Muscle layer of duodenum (tissue), 2 donors: ENCODE results near the gene PTPRK.

Source experiments
- H3K27ac ChIP-seq: one replicate; pipeline ENCODE4 v1.7.0; 2013; ENCODE audit warnings: mild to moderate bottlenecking, low read length
- H3K27me3 ChIP-seq: one replicate; pipeline ENCODE4 v1.7.0; 2013; ENCODE audit warnings: low read depth, mild to moderate bottlenecking, control low read depth, low read length
- H3K36me3 ChIP-seq, 2 donors: one replicate each; pipeline ENCODE4 v1.7.0; 2013; ENCODE audit warnings: low read length in 2 of 2, control low read depth in 1 of 2, mild to moderate bottlenecking in 1 of 2; ENCODE audit not compliant: insufficient read depth in 2 of 2, control insufficient read depth in 1 of 2
- H3K4me1 ChIP-seq, 2 donors: one replicate each; pipeline ENCODE4 v1.7.0; 2013; ENCODE audit warnings: low read length in 2 of 2, mild to moderate bottlenecking in 2 of 2, control low read depth in 1 of 2, moderate library complexity in 1 of 2; ENCODE audit not compliant: insufficient read depth in 2 of 2, control insufficient read depth in 1 of 2
- H3K4me3 ChIP-seq, 2 donors: one replicate each; pipeline ENCODE4 v1.7.0; 2013; ENCODE audit warnings: low read length in 2 of 2, low read depth in 1 of 2, mild to moderate bottlenecking in 1 of 2
- H3K9me3 ChIP-seq, 2 donors: one replicate each; pipeline ENCODE4 v1.7.0; 2013; ENCODE audit warnings: low read length in 2 of 2, control low read depth in 1 of 2, mild to moderate bottlenecking in 1 of 2; ENCODE audit not compliant: control insufficient read depth in 1 of 2
- donor health status: healthy.

The PTPRK gene

DNA sequence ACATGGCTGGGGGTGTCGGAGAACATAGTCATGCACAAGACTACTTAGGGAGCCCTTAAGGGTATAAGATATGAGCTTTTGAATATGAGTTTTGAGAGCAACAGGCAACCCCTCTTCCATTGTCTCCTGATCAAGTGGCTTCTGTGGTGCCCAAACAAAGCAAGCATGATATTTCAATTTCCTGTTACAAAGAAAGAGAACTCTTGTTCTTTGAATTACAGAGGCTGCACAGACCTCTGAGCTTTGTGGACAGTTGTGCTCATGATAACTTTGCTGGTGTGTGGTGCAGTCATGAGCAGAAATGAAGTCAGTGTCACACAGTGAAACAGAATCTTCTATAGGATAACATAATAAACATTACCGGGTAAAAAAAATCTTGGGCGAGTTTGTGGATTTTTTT lies 552.7 kb downstream of the PTPRK start:
- Histone ChIP-seq H3K9me3 (no peaks in the 10 kb centered on the region), H3K27me3 (no peaks in the 10 kb centered on the region), H3K4me3 (no peak overlapping the region), H3K27ac (no peak overlapping the region), H3K36me3 (peaks cover 8 to 19% of the 10 kb centered on the region in 2 donors), H3K4me1 (no peaks in the 10 kb centered on the region)

- H3K27ac ChIP-seq, result no peak overlapping the region
- H3K36me3 ChIP-seq, result peaks cover 4 to 13% of the 10 kb centered on the region in 2 donors
- H3K4me1 ChIP-seq, result no peaks in the 10 kb centered on the region
- no peaks in the 10 kb centered on the region for H3K9me3 ChIP-seq
- H3K27me3 ChIP-seq, result no peaks in the 10 kb centered on the region
- no peak overlapping the region for H3K4me3 ChIP-seq
Measured at GRCh38 chr6:127966616-127967015, 553.8 kb downstream of the PTPRK start.

- H3K27me3 ChIP-seq, result no peaks in the 10 kb centered on the region
- H3K4me3 ChIP-seq, result no peak overlapping the region
- no peaks in the 10 kb centered on the region for H3K4me1 ChIP-seq
- peaks cover 0 to 8% of the 10 kb centered on the region in 2 donors for H3K36me3 ChIP-seq
- H3K9me3 ChIP-seq, result no peaks in the 10 kb centered on the region
- no peak overlapping the region for H3K27ac ChIP-seq
Measured at GRCh38 chr6:127963495-127963894, 556.9 kb downstream of the PTPRK start.

GRCh38 chr6:127959869-127960268 lies 560.5 kb downstream of the PTPRK start:
- Histone ChIP-seq H3K4me3 (no peak overlapping the region), H3K4me1 (no peaks in the 10 kb centered on the region), H3K27ac (no peak overlapping the region), H3K9me3 (no peaks in the 10 kb centered on the region), H3K27me3 (no peaks in the 10 kb centered on the region), H3K36me3 (no peaks in the 10 kb centered on the region)

DNA sequence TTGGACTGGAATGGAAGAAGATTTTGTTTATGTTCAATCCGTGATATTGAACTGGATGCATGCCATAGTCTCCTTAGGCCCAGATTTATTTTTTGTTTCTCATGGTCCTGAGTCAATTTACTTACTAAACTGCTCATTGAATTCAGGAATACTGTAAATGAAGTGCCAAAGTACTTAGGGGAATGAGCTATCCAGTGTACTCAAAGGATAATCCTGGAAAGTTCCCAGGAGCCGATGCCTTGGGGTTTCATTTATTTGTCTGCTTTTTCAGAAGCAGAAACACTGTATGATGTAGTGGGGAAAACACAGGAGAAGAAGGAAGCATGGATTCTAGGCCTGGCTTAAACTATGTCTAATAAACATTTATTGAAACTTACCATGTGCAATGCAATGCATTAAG lies 563.4 kb downstream of the PTPRK start:
- Histone ChIP-seq H3K9me3 (no peaks in the 10 kb centered on the region), H3K27me3 (no peaks in the 10 kb centered on the region), H3K27ac (no peak overlapping the region)

DNA sequence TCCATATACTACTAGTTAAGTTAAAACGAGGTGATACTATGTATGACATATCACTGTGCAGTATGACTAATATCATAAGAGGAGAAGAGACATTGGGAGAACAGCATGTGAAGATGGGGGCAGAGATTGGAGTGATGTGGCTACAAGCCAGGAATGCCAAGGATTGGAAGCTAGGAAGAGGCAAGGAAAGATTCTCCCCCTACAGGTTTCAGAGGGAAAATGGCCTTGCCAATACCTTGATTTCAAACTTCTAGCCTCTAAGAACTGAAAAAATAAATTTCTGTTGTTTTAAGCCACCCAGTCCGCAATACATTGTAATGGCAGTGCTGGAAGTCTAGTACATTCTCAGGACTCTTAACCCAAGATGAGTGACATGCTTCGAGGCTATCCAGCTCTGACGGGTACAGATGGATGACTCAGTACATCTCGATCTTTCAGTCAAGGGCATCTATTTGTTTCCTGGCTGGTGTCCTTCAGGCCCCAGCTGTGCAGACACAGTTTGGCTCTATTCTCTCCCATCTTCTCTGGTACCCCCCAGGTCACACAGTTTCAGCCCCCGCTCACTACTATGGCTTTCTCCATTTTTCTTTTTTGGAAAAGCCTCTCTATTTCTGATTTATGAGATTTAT lies 564.0 kb downstream of the PTPRK start:
- no peaks in the 10 kb centered on the region for H3K9me3 ChIP-seq
- no peak overlapping the region for H3K27ac ChIP-seq
- no peaks in the 10 kb centered on the region for H3K36me3 ChIP-seq
- H3K4me1 ChIP-seq, result no peaks in the 10 kb centered on the region
- H3K27me3 ChIP-seq, result no peaks in the 10 kb centered on the region
- H3K4me3 ChIP-seq, result no peak overlapping the region

More for the DNA sequence above, 563.4 kb downstream of the PTPRK start:
- Histone ChIP-seq H3K4me1 (no peaks in the 10 kb centered on the region), H3K4me3 (no peak overlapping the region), H3K36me3 (no peaks in the 10 kb centered on the region)

- Histone ChIP-seq H3K9me3 (no peaks in the 10 kb centered on the region), H3K27ac (no peak overlapping the region), H3K36me3 (no peaks in the 10 kb centered on the region), H3K4me3 (no peak overlapping the region), H3K27me3 (no peaks in the 10 kb centered on the region), H3K4me1 (no peaks in the 10 kb centered on the region)
Measured at GRCh38 chr6:127954082-127954481, 566.3 kb downstream of the PTPRK start.

DNA sequence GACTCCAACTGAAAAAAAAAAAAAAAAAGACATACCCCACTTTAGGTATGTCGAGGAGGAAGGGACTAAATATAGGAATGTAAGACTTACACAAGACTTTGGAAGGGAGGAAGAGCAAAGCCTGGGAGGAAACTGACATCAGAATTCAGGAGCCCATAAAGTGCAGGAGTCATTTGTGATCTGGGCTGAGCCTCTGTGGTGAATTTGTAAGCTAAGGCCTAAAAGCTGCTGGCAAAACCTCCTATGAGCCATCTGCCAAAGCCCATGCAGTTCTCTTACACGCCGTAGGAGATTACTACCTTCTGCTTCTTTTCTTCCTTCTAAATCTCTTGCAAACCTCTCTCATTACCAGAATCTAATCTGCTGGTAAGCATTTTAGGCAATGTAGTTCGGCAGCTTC lies 567.6 kb downstream of the PTPRK start:
- no peaks in the 10 kb centered on the region for H3K27me3 ChIP-seq
- H3K9me3 ChIP-seq, result no peaks in the 10 kb centered on the region
- no peaks in the 10 kb centered on the region for H3K36me3 ChIP-seq
- no peak overlapping the region for H3K4me3 ChIP-seq
- H3K27ac ChIP-seq, result no peak overlapping the region
- H3K4me1 ChIP-seq, result no peaks in the 10 kb centered on the region

GRCh38 chr6:127952176-127952575 lies 568.2 kb downstream of the PTPRK start:
- Histone ChIP-seq H3K27ac (no peak overlapping the region), H3K36me3 (no peaks in the 10 kb centered on the region), H3K27me3 (no peaks in the 10 kb centered on the region), H3K9me3 (no peaks in the 10 kb centered on the region), H3K4me3 (no peak overlapping the region), H3K4me1 (no peaks in the 10 kb centered on the region)

GRCh38 chr6:127951172-127951917 lies 569.1 kb downstream of the PTPRK start:
- peaks cover 0 to 8% of the 10 kb centered on the region in 2 donors for H3K9me3 ChIP-seq
- H3K27ac ChIP-seq, result no peak overlapping the region
- H3K27me3 ChIP-seq, result no peaks in the 10 kb centered on the region
- no peak overlapping the region for H3K4me3 ChIP-seq
- no peaks in the 10 kb centered on the region for H3K4me1 ChIP-seq
- H3K36me3 ChIP-seq, result no peaks in the 10 kb centered on the region

GRCh38 chr6:127950566-127951145 lies 569.7 kb downstream of the PTPRK start:
- H3K9me3 ChIP-seq, result peaks cover 0 to 10% of the 10 kb centered on the region in 2 donors
- H3K4me3 ChIP-seq, result no peak overlapping the region
- no peak overlapping the region for H3K27ac ChIP-seq
- no peaks in the 10 kb centered on the region for H3K27me3 ChIP-seq
- no peaks in the 10 kb centered on the region for H3K36me3 ChIP-seq
- no peaks in the 10 kb centered on the region for H3K4me1 ChIP-seq
